DND-41 (cell line): ENCODE measurements around the gene ALDOC.

Experiments
- ATAC-seq: fragments of 200-7000 bp; cut with Tn5 transposase; 3 replicates; pipeline ENCODE4 v1.9.1; 2021; ENCODE audit warnings: low read depth; ENCODE audit not compliant: insufficient read depth
- DNase-seq: peaks from one replicate; pipeline ENCODE4 v3.0.0-alpha.2; 2020
- H2AFZ ChIP-seq: 2 replicates; pipeline ENCODE4 v1.6.0; 2012; ENCODE audit warnings: low read depth, low read length
- H3K27ac ChIP-seq: 2 replicates; pipeline ENCODE4 v1.5.1; 2012; ENCODE audit warnings: low read length, inconsistent platforms
- H3K27me3 ChIP-seq: fragments of 200-600 bp; sonication (generic); 2 replicates; pipeline ENCODE4 v1.6.0; 2012; ENCODE audit warnings: low read length, mild to moderate bottlenecking, inconsistent platforms; ENCODE audit not compliant: insufficient read depth, poor library complexity
- H3K36me3 ChIP-seq: 2 replicates; pipeline ENCODE4 v1.5.1; 2012; ENCODE audit warnings: low read length, inconsistent platforms; ENCODE audit not compliant: insufficient read depth
- H3K4me1 ChIP-seq: 2 replicates; pipeline ENCODE4 v1.5.1; 2012; ENCODE audit warnings: mild to moderate bottlenecking, low read length; ENCODE audit not compliant: insufficient read depth
- H3K4me2 ChIP-seq: 2 replicates; pipeline ENCODE4 v1.6.0; 2012; ENCODE audit warnings: mild to moderate bottlenecking, moderate library complexity, low read length, inconsistent platforms; ENCODE audit not compliant: insufficient read depth
- H3K4me3 ChIP-seq, 2 experiments: fragments of 200-600 bp in 1 of 2; shearing (Covaris generic) in 1 of 2; 2 replicates each; pipeline ENCODE4 v1.5.1; 2012 to 2016; ENCODE audit warnings: inconsistent platforms in 2 of 2, low read length in 2 of 2, mild to moderate bottlenecking in 2 of 2, low read depth in 1 of 2, moderate library complexity in 1 of 2
- H3K79me2 ChIP-seq: 2 replicates; pipeline ENCODE4 v1.6.0; 2012; ENCODE audit warnings: low read length, inconsistent platforms; ENCODE audit not compliant: insufficient read depth
- H3K9ac ChIP-seq: 2 replicates; pipeline ENCODE4 v1.6.0; 2012; ENCODE audit warnings: low read depth, mild to moderate bottlenecking, inconsistent platforms, low read length, moderate library complexity
- H3K9me3 ChIP-seq: 2 replicates; pipeline ENCODE4 v1.5.1; 2012; ENCODE audit warnings: low read length, moderate library complexity, mild to moderate bottlenecking, inconsistent platforms; ENCODE audit not compliant: insufficient read depth, severe bottlenecking
- H4K20me1 ChIP-seq: 2 replicates; pipeline ENCODE4 v1.6.0; 2012; ENCODE audit warnings: low read length; ENCODE audit not compliant: insufficient read depth
- EZH2 ChIP-seq: IDR thresholded peaks from 3 replicates; pipeline ENCODE4 v1.6.1; 2012; ENCODE audit warnings: borderline replicate concordance, low read depth, mild to moderate bottlenecking, moderate library complexity, low read length, inconsistent platforms; ENCODE audit not compliant: severe bottlenecking
- TF ChIP-seq, protein P1 (sequence below): IDR thresholded peaks from 2 replicates; pipeline ENCODE4 v1.5.1; 2012; ENCODE audit warnings: borderline replicate concordance, low read length, moderate library complexity, mild to moderate bottlenecking; ENCODE audit not compliant: poor library complexity, severe bottlenecking; ENCODE audit errors: extremely low read depth

Gene ALDOC

DNA sequence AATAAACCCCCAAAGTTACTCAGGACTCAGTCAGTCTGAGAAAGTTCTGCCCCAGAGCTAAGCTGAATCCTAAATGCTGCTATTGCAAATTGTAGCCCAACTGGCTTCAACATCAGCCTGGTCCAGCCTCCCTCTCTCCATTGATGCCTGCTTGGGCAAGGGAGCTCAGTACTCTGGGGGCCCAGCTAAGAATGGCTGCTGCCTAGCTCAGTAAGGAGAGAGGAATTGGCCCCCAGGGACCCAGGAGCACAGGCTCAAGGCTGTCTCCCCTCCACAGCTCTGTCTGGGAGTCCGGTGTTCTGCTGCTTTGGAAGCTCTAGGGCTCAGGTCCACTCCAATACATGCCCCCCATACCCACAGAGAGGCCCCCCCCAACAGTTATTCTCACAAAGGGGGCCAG, 25.8 kb downstream of the ALDOC start:
- Histone ChIP-seq H4K20me1 (0 out of 2 replicates have a peak, but pooled peaks cover 11% of the 10 kb centered on the region), H3K4me1 (peaks cover 36% of the 10 kb centered on the region), H3K9ac (no peak overlapping the region; the same call in 1 of the 2 replicates), H3K27me3 (no peaks in the 10 kb centered on the region), H3K4me3 (no peak overlapping the region), H3K36me3 (peaks cover 28% of the 10 kb centered on the region), H2AFZ (no peak overlapping the region), H3K27ac (no peak overlapping the region), H3K9me3 (no peaks in the 10 kb centered on the region), H3K4me2 (peak overlapping the region; percentile 93), H3K79me2 (no peaks in the 10 kb centered on the region)
- DNase-seq (no peak), ATAC-seq (no peak)
- no peak for TF ChIP-seq EZH2
- TF ChIP-seq, protein P1, sequence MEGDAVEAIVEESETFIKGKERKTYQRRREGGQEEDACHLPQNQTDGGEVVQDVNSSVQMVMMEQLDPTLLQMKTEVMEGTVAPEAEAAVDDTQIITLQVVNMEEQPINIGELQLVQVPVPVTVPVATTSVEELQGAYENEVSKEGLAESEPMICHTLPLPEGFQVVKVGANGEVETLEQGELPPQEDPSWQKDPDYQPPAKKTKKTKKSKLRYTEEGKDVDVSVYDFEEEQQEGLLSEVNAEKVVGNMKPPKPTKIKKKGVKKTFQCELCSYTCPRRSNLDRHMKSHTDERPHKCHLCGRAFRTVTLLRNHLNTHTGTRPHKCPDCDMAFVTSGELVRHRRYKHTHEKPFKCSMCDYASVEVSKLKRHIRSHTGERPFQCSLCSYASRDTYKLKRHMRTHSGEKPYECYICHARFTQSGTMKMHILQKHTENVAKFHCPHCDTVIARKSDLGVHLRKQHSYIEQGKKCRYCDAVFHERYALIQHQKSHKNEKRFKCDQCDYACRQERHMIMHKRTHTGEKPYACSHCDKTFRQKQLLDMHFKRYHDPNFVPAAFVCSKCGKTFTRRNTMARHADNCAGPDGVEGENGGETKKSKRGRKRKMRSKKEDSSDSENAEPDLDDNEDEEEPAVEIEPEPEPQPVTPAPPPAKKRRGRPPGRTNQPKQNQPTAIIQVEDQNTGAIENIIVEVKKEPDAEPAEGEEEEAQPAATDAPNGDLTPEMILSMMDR, result no peak

DNA sequence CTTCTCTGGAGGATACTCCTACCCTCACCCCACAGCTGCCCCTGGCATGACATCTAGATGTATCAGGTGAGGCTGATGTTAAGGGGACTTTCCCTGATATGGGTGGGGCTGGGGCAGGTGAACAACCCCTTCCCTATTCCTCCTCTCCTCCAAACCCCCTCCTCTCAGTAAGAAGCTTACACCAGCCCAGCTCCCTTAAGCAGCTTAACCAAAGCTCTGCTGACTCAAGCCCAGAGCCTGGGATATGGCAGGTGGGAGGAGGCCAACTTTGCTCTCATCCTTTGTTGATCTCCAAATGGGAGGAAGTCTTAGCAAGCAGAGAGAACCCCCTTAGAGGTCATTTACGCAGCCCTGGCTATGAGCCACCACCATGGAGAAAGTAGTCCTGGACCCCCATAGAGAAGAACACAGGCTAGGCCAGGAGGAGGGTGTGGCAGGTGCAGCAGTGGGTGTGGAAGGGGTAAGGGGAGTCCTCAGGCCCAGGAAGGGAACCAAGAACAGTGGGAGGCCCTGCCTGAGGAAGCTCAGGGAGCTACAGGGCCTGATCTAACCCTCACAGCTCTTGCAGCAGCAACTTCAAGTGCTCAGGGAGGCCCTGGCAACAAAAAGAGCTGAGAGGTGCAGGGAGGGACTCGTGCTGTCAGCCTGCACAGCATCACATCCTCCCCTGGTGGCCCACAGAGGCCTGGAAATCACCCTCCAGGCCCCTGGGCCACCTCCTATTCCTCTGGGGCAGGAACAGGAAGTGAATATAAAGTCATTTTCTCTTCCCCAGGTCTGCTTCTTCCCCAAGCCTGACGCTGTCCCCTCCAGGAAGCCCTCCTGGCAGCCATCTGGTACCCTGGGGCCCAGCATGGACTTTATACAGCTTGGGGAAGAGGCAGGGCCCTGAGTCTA, 27.2 kb downstream of the ALDOC start:
- ATAC-seq, result no peak
- Histone ChIP-seq H3K4me2 (no peak overlapping the region; the same call in 1 of the 2 replicates), H2AFZ (no peak overlapping the region), H3K36me3 (peaks cover 22% of the 10 kb centered on the region), H3K9ac (no peak overlapping the region), H4K20me1 (0 out of 2 replicates have a peak, but pooled peaks cover 11% of the 10 kb centered on the region), H3K4me3 (no peak overlapping the region), H3K27ac (no peak overlapping the region), H3K9me3 (no peaks in the 10 kb centered on the region), H3K79me2 (no peaks in the 10 kb centered on the region), H3K27me3 (no peaks in the 10 kb centered on the region), H3K4me1 (peaks cover 36% of the 10 kb centered on the region)
- TF ChIP-seq, protein P1, result peak; percentile 3
- no peak for TF ChIP-seq EZH2
- peak; percentile 35 for DNase-seq

DNA sequence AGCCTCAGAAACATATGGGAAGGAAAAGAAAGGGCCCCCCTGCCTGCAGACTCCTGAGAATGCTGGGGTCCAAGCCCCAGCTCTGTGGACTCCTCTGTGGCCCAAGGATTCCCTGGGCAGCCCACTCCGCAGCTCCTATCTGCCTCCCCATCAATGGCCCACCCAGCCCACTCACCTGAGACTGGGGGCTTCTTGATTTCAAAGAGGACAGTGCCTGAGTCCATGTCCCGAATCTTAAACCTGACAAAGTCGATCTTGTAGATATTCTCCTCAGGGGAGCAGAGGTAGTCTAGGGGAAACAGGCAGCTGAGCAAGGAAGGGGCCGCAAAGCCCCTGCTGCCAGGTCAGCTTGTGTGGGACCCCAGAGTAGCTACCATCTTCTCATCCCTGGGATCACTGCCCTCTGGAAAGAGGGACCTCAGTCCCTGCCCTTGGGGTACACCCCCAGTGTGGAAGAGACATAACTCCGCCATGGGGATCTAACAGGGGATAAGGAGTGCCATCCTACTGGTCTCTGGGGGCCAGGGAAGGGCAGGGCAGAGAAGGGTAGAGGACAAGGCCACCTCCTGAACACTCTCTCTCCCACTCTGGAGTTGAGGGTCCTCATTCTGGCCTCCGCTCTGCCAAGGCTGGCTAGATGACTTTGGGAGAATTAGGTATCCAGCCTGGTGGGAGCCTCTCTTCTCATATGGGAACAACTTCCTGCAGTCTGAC, 28.1 kb downstream of the ALDOC start:
- Histone ChIP-seq H3K4me1 (peaks cover 36% of the 10 kb centered on the region), H4K20me1 (0 out of 2 replicates have a peak, but pooled peaks cover 11% of the 10 kb centered on the region), H3K9me3 (no peaks in the 10 kb centered on the region), H3K9ac (no peak overlapping the region), H3K36me3 (peaks cover 13% of the 10 kb centered on the region), H3K27me3 (no peaks in the 10 kb centered on the region), H3K4me2 (no peak overlapping the region), H3K79me2 (no peaks in the 10 kb centered on the region), H3K27ac (no peak overlapping the region), H3K4me3 (no peak overlapping the region), H2AFZ (no peak overlapping the region)
- TF ChIP-seq, protein P1, result no peak
- no peak for TF ChIP-seq EZH2
- ATAC-seq, result no peak
- no peak for DNase-seq
